HG02840 (cell line): Measurements from ENCODE around the gene FMN1.

Experiments used
- ATAC-seq: cut with Tn5 transposase; IDR thresholded peaks from one replicate; pipeline ENCODE4 v1.9.1; 2021; ENCODE audit warnings: mild to moderate bottlenecking, moderate library complexity, moderate number of reproducible peaks; ENCODE audit not compliant: unreplicated experiment, low FRiP score

Gene FMN1

GRCh38 chr15:33125894-33126537 is 68.5 kb downstream of the FMN1 start:
- no peak for ATAC-seq

GRCh38 chr15:33124811-33125210 is 69.7 kb downstream of the FMN1 start:
- ATAC-seq: no peak

GRCh38 chr15:33124279-33124678 is 70.2 kb downstream of the FMN1 start:
- no peak for ATAC-seq

- ATAC-seq: no peak
Observed at GRCh38 chr15:33119865-33120264, 74.6 kb downstream of the FMN1 start.

- ATAC-seq: no peak
Observed at GRCh38 chr15:33119273-33119672, 75.2 kb downstream of the FMN1 start.

GRCh38 chr15:33116198-33116597 is 78.3 kb downstream of the FMN1 start:
- ATAC-seq: no peak

GRCh38 chr15:33115191-33115861 is 79.2 kb downstream of the FMN1 start:
- ATAC-seq: no peak

GRCh38 chr15:33114374-33114717 is 80.2 kb downstream of the FMN1 start:
- ATAC-seq: no peak

GRCh38 chr15:33113666-33114373 is 80.7 kb downstream of the FMN1 start:
- no peak for ATAC-seq

GRCh38 chr15:33112541-33113105 is 81.9 kb downstream of the FMN1 start:
- ATAC-seq: no peak

GRCh38 chr15:33111041-33111451 is 83.5 kb downstream of the FMN1 start:
- ATAC-seq: no peak

GRCh38 chr15:33109345-33109744 is 85.2 kb downstream of the FMN1 start:
- no peak for ATAC-seq

GRCh38 chr15:33108518-33108917 is 86.0 kb downstream of the FMN1 start:
- ATAC-seq: no peak

- ATAC-seq: no peak
Observed at GRCh38 chr15:33107950-33108349, 86.6 kb downstream of the FMN1 start.

- ATAC-seq: no peak
Observed at GRCh38 chr15:33104212-33104611, 90.3 kb downstream of the FMN1 start.

GRCh38 chr15:33101036-33101435 is 93.5 kb downstream of the FMN1 start:
- no peak for ATAC-seq

- ATAC-seq: no peak
Observed at GRCh38 chr15:33100314-33100713, 94.2 kb downstream of the FMN1 start.

GRCh38 chr15:33099739-33100138 is 94.8 kb downstream of the FMN1 start:
- no peak for ATAC-seq

GRCh38 chr15:33099213-33099612 is 95.3 kb downstream of the FMN1 start:
- ATAC-seq: no peak

GRCh38 chr15:33098094-33099058 is 96.1 kb downstream of the FMN1 start:
- no peak for ATAC-seq
